Transverse colon (tissue), 3 donors: ENCODE results near the gene BCL11A.

Source experiments
- CTCF ChIP-seq, 5 experiments: fragments of 200-600 bp in 3 of 5; fragments of 450-650 bp in 2 of 5; sonication (generic) in 3 of 5; IDR thresholded peaks; 1 replicate in 2 of 5; 2 replicates in 3 of 5; pipeline ENCODE4 v1.5.1; 2016 to 2017; ENCODE audit warnings: antibody characterized with exemption in 5 of 5, inconsistent platforms in 3 of 5, mild to moderate bottlenecking in 2 of 5, moderate library complexity in 1 of 5
- EP300 ChIP-seq: sonication (generic); formaldehyde crosslinking; IDR thresholded peaks from one replicate; pipeline ENCODE4 v1.6.1; 2017; ENCODE audit warnings: antibody characterized with exemption, low read depth
- POLR2A ChIP-seq: fragments of 450-650 bp; IDR thresholded peaks from one replicate; pipeline ENCODE4 v1.6.1; 2016; ENCODE audit warnings: antibody characterized with exemption, mild to moderate bottlenecking, moderate library complexity

DNA sequence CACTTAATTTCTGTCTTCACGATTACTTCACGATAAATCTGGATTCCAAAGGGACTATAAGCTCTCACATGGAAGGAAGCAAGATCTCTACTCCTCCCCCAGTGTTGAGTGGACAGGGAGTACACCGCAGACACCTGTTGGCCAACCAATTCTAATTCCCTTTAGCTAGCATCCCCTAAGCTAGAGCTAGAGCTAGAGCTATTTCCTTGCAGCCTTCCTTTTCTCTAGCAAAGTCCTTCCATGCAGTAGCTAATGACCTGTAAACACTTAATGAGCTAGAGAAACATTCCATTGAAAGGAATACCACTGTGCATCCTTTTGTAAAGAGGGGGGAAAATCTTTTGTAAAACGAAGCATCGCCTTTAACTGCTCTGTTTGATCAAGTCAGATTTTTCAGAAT, 56.5 kb downstream of the BCL11A start:
- no peak for TF ChIP-seq POLR2A
- TF ChIP-seq EP300: no peak
- no peak for TF ChIP-seq CTCF (IDR thresholded peaks at IDR 0.05)
